Right cardiac atrium (tissue), 5 donors: ENCODE data around the gene ZBED4. TPM values are rescaled to one million over a fixed set of nuclear protein-coding genes. Genes with fewer than 3 reads are reported as not detected.
A peak's percentile ranks its signal among the peaks of the same experiment; 100 is the strongest.
"Not testable (repeated sequence)": the region's sequence is repeated elsewhere in the genome, so short reads cannot be mapped to it uniquely, and the experiment has no call there.

Source experiments
- ATAC-seq, 2 donors: fragments of 200-7000 bp; cut with Tn5 transposase; one replicate each; pipeline versions ENCODE4 v1.8.0 to v1.9.1; 2020; ENCODE audit warnings: moderate library complexity in 2 of 2, mild to moderate bottlenecking in 1 of 2
- DNase-seq, 3 donors: peaks; one replicate each; pipeline ENCODE4 v3.0.0-alpha.2; 2020
- H3K27ac ChIP-seq: one replicate; pipeline ENCODE4 v1.5.1; 2013; ENCODE audit warnings: mild to moderate bottlenecking, low read length, control low read depth, moderate library complexity
- H3K27me3 ChIP-seq: one replicate; pipeline ENCODE4 v1.6.1; 2013; ENCODE audit not compliant: control insufficient read depth, insufficient read depth
- H3K4me1 ChIP-seq: one replicate; pipeline ENCODE4 v1.6.1; 2013; ENCODE audit warnings: low read length; ENCODE audit not compliant: control insufficient read depth, insufficient read depth
- H3K4me3 ChIP-seq: one replicate; pipeline ENCODE4 v1.5.1; 2013; ENCODE audit warnings: low read length, control low read depth
- H3K9me3 ChIP-seq: one replicate; pipeline ENCODE4 v1.6.1; 2013; ENCODE audit warnings: low read length; ENCODE audit not compliant: control insufficient read depth
- WGBS: extraction: QIAGEN DNeasy Blood & Tissue Kit; methylation state at CpG from one replicate; pipeline ENCODE4 v1.1.7; 2013; 5-methylcytosine and 5-hydroxymethylcytosine counted together
- intact Hi-C, 4 donors: fragments of 100-400 bp; cut with DNase I; formaldehyde crosslinking; loops; one replicate each; pipeline versions ENCODE4 v1.11.0 to v1.14.0; 2022 to 2023
- polyA plus RNA-seq: library from polyadenylated mRNA; stranded (reverse); fragments of 200-250 nt; gene quantifications from one replicate; pipeline ENCODE4 v1.2.3, GENCODE V29; 2013
- total RNA-seq, 4 donors: library from RNA; stranded (reverse); fragmentation: NEBNext Ultra II Directional; extraction: Animal tissue kit (Norgen Biotek cat#: 25700); gene quantifications; one replicate each; pipeline ENCODE4 v1.2.1, GENCODE V29; 2021
- donor health status: healthy with polysubstance abuse.
- donor health status: DM: no; HTN: yes; CAD: no.
- donor health status: DM: no; HTN: no; CAD: no.
- donor health status: DM: no; HTN: yes; CAD: no; lungs with severe emphysema.
- donor health status: DM: yes; HTN: yes; CAD: no.

Gene ZBED4
- total and polyA plus RNA-seq, 5 donors, result 2.3 to 5.3 (median 3.9) TPM

- Histone ChIP-seq H3K9me3 (no peaks in the 10 kb centered on the region), H3K4me3 (no peak overlapping the region), H3K27me3 (no peaks in the 10 kb centered on the region), H3K4me1 (no peaks in the 10 kb centered on the region), H3K27ac (no peak overlapping the region)
- 95% methylated on average over 3 of the region's 3 CpGs for WGBS
- intact Hi-C loops, result no loop called here
- ATAC-seq, result no peak
- no peak for DNase-seq
Observed at GRCh38 chr22:49817359-49817758, 36.3 kb upstream of the ZBED4 start.

DNA sequence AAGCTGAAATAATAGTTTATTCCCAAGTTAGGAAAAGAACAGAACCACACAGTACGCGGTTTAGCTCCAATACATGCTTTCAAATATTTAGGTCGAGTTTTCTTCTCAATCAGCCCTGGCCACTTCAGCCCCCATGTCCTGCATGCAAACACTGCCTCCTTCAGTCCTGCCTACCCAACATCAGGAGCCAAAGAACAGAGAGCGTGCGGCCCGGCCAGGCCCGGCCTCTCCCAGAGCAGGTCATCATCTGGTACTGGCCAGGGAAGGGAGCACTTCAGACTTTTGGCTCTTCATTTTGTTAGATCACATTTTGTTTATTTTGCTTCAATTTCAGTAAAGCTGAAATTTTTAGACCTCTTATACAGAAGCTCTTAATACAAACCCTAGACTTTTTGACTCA, 32.7 kb upstream of the ZBED4 start:
- intact Hi-C loops, result no loop called here
- peaks cover 10% of the 10 kb centered on the region for H3K4me1 ChIP-seq
- H3K9me3 ChIP-seq, result no peaks in the 10 kb centered on the region
- peak in 1 of 2 donors; percentile 30 for ATAC-seq
- H3K4me3 ChIP-seq, result no peak overlapping the region
- no peak for DNase-seq
- 53% methylated on average over 7 of the region's 7 CpGs for WGBS
- no peaks in the 10 kb centered on the region for H3K27me3 ChIP-seq
- H3K27ac ChIP-seq, result no peak overlapping the region

- intact Hi-C loops, H3K27me3 ChIP-seq, H3K4me3 ChIP-seq, H3K9me3 ChIP-seq, H3K27ac ChIP-seq, DNase-seq: not testable (repeated sequence)
- H3K4me1 ChIP-seq, result peaks cover 10% of the 10 kb centered on the region
- ATAC-seq, result peak in 1 of 2 donors; percentile 5
- WGBS, result 78% methylated on average over 11 of the region's 11 CpGs
Observed at GRCh38 chr22:49821741-49822140, 31.9 kb upstream of the ZBED4 start.

GRCh38 chr22:49823289-49824045, 30.2 kb upstream of the ZBED4 start:
- ATAC-seq (no peak), DNase-seq (no peak)
- Histone ChIP-seq H3K4me3 (no peak overlapping the region), H3K9me3 (no peaks in the 10 kb centered on the region), H3K4me1 (peaks cover 10% of the 10 kb centered on the region), H3K27ac (no peak overlapping the region), H3K27me3 (no peaks in the 10 kb centered on the region)
- intact Hi-C loops, result no loop called here
- 94% methylated on average over 53 of the region's 53 CpGs for whole genome bisulfite sequencing

DNA sequence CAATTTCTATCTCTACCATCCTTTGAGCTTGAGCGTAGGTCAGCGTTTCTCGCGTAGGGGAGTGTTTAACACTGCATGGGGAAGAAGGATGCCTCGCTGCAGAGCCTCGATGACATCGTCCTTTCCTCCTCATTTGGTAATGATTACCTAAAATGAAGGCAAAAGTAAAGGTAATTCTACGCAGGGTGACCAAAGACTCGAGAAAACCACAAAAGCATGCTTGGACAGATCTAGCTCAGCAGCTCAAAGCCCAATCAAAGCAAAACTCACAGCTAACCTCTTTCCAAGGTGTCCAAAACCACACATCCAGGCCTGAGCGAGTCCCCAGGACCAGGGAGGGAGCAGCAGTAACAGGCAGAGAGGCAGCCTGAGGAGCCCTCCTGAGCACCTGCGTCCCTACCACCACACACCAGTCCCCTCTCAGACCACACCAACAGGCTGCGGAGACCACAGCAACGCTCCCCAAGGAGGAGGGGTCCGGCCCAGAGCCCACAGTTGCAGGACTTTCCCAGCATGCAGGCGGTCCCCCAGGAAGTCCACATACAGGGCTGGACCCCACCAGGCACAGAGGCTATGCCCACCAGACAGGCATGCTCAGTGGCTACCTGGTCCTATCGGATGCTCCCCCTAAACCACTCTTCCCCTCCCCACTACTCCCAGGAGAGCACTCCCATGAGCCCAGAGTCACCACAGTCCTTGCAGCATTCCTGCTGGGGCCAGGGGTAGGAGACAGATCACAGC, 29.3 kb upstream of the ZBED4 start:
- Histone ChIP-seq H3K4me1 (peaks cover 10% of the 10 kb centered on the region), H3K9me3 (no peaks in the 10 kb centered on the region), H3K4me3 (no peak overlapping the region), H3K27me3 (no peaks in the 10 kb centered on the region), H3K27ac (no peak overlapping the region)
- DNase-seq (no peak), ATAC-seq (no peak)
- 86% methylated on average over 16 of the region's 16 CpGs for WGBS
- intact Hi-C loops, result no loop called here

- Histone ChIP-seq H3K4me1 (peaks cover 10% of the 10 kb centered on the region), H3K4me3 (no peak overlapping the region), H3K27me3 (no peaks in the 10 kb centered on the region), H3K9me3 (no peaks in the 10 kb centered on the region), H3K27ac (no peak overlapping the region)
- intact Hi-C loops, result no loop called here
- no peak for ATAC-seq
- DNase-seq, result no peak
- 84% methylated on average over 12 of the region's 12 CpGs for WGBS
Observed at GRCh38 chr22:49824936-49825335, 28.7 kb upstream of the ZBED4 start.

GRCh38 chr22:49825436-49825835, 28.2 kb upstream of the ZBED4 start:
- H3K4me3 ChIP-seq, result peak overlapping the region; percentile 97
- H3K9me3 ChIP-seq, result no peaks in the 10 kb centered on the region
- intact Hi-C loops, result no loop called here
- WGBS, result 51% methylated on average over 10 of the region's 10 CpGs
- no peak overlapping the region for H3K27ac ChIP-seq
- ATAC-seq, result no peak
- peaks cover 10% of the 10 kb centered on the region for H3K4me1 ChIP-seq
- DNase-seq, result no peak
- no peaks in the 10 kb centered on the region for H3K27me3 ChIP-seq

- H3K4me1 ChIP-seq, result peaks cover 10% of the 10 kb centered on the region
- intact Hi-C loops, result no loop called here
- H3K27me3 ChIP-seq, result no peaks in the 10 kb centered on the region
- peak in 1 of 2 donors; percentile 20 for ATAC-seq
- H3K27ac ChIP-seq, result no peak overlapping the region
- peak in 1 of 3 donors; percentile 68 for DNase-seq
- peak overlapping the region; percentile 97 for H3K4me3 ChIP-seq
- no peaks in the 10 kb centered on the region for H3K9me3 ChIP-seq
- WGBS, result 13% methylated on average over 31 of the region's 31 CpGs
Observed at GRCh38 chr22:49825944-49826602, 27.6 kb upstream of the ZBED4 start.

DNA sequence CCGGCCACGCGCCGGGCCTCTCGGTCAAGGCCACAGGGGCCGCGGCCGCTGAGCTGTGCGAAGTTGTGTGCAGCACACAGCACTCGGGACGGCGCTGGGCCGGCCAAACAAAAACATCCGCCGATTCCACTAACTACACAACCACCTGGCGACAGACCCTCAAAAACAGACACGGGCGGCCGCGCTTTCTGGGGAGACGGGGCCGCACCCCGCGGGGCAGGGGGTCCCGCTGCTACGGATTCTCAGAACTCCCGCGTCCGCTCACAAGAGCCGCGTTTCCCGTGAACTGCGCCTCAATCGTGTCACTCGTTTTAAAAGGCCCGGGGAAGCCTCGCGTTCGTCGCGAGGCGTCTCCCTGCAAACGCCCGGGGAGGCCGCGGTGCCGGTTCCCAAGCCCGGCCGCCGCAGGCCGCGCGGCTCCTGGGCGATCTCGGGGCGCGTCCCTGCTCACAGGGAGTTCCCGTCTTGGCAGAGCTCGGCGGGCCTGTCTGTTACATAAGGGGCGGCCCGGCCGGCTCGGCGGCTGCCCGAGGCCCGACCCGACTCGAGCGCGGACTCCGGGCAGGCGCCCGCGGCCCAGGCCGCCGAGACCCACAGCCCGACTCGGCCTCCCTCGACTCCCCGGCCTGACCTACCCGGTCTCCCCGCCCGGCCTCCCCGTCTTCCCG, 26.9 kb upstream of the ZBED4 start:
- Histone ChIP-seq H3K4me1 (peaks cover 10% of the 10 kb centered on the region), H3K27me3 (no peaks in the 10 kb centered on the region), H3K9me3 (no peaks in the 10 kb centered on the region), H3K4me3 (peak overlapping the region; percentile 97), H3K27ac (peak overlapping the region; percentile 78)
- DNase-seq (peak; percentile 70 to 89 (median 83)), ATAC-seq (peak; percentile 65 to 67)
- under 1% methylated on average over 86 of the region's 86 CpGs for WGBS
- intact Hi-C loops, result no loop called here

DNA sequence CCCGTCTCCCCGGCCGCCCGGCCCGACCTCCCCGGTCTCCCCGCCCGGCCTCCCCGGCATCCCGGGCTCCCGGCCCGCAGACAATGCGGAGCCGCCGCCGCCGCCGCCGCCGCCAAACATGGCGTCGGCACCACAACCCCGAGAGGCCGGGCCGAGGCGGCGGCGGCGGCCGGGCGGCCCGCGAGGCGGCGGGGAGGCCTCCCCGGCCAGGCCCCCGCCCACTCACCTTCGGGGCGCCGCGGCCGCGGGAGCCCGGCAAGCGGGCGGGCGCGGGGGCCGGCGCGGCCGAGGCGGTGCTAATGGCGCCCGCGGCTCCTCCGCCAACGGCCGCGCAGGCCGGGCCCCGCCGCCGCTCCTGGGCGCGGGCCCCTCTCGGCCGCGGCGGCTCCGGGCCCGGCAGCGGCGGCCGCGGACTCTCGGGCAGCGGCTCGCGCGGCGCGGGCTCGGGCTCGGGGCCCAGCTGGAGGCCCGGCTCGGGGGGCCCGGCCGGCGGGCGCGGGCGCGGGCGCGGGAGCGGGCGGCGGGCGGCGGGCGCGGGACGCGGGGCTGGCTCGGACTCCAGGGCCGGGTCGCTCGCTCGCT, 26.3 kb upstream of the ZBED4 start:
- ATAC-seq, result no peak
- intact Hi-C loops, result no loop called here

More for the DNA sequence above, 26.3 kb upstream of the ZBED4 start:
- H3K4me3 ChIP-seq, result peak overlapping the region; percentile 97
- H3K27me3 ChIP-seq, result no peaks in the 10 kb centered on the region
- H3K27ac ChIP-seq, result peak overlapping the region; percentile 78
- DNase-seq, result no peak
- H3K9me3 ChIP-seq, result no peaks in the 10 kb centered on the region
- WGBS, result under 1% methylated on average over 110 of the region's 110 CpGs
- H3K4me1 ChIP-seq, result peaks cover 10% of the 10 kb centered on the region
